Coronary artery (tissue), 2 donors: ENCODE results near the gene ATF6.

Source experiments
- DNase-seq: peaks from one replicate; pipeline ENCODE4 v3.0.0-alpha.2; 2017; ENCODE audit warnings: low spot score
- H3K27ac ChIP-seq, 2 donors: fragments of 200-600 bp; sonication (generic); one replicate each; pipeline ENCODE4 v1.5.1; 2016 to 2019
- H3K4me3 ChIP-seq: fragments of 200-600 bp; sonication (generic); 2 replicates; pipeline ENCODE4 v1.5.1; 2016; ENCODE audit warnings: mild to moderate bottlenecking, moderate library complexity
- TF ChIP-seq, protein P1 (sequence below): fragments of 200-600 bp; sonication (generic); IDR thresholded peaks from one replicate; pipeline ENCODE4 v1.5.1; 2019; ENCODE audit warnings: antibody characterized with exemption

Gene ATF6

DNA sequence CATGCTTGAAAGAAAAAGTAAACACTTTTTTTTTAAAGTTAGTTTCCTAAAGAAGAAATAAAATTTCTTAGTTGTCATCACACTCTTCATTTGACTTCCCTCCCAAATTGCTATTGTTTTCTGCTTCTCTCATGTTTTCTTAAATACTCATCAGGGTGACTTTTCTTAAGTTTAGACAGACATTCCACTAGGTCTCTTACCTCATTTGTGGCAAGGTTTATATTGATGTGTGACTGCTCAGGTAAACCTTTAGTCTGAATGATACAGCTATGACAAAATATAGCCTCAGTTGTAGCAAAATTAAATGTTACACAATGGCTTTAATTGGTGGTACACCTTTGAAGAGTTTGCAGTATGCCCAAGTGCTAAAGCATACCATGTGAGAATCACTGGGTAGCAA is 78.6 kb downstream of the ATF6 start:
- H3K4me3 ChIP-seq: no peak overlapping the region
- H3K27ac ChIP-seq: no peak overlapping the region
- no peak for DNase-seq

DNA sequence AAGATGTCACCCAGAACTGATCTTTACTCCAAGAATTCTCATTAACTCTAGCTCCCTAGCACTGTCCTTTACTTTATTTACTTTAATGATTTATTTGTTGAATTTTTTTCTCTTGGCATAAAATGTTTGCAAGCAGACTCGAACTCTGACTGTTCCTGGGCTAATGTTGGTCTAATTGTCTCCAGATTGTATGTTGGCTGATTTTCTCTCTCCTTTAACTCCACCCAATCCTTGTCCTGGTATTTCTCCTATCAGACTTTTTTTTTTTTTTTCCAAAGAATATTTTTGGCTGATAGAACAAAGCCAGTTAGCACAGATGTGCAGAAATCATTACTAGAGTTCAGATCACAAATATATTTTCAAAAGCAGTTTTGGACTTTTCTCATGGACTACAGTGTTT is 82.6 kb downstream of the ATF6 start:
- no peak for DNase-seq
- Histone ChIP-seq H3K4me3 (no peak overlapping the region), H3K27ac (no peak overlapping the region)
- TF ChIP-seq, protein P1, sequence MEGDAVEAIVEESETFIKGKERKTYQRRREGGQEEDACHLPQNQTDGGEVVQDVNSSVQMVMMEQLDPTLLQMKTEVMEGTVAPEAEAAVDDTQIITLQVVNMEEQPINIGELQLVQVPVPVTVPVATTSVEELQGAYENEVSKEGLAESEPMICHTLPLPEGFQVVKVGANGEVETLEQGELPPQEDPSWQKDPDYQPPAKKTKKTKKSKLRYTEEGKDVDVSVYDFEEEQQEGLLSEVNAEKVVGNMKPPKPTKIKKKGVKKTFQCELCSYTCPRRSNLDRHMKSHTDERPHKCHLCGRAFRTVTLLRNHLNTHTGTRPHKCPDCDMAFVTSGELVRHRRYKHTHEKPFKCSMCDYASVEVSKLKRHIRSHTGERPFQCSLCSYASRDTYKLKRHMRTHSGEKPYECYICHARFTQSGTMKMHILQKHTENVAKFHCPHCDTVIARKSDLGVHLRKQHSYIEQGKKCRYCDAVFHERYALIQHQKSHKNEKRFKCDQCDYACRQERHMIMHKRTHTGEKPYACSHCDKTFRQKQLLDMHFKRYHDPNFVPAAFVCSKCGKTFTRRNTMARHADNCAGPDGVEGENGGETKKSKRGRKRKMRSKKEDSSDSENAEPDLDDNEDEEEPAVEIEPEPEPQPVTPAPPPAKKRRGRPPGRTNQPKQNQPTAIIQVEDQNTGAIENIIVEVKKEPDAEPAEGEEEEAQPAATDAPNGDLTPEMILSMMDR: no peak

More for the DNA sequence above, 78.6 kb downstream of the ATF6 start:
- TF ChIP-seq, protein P1: no peak

DNA sequence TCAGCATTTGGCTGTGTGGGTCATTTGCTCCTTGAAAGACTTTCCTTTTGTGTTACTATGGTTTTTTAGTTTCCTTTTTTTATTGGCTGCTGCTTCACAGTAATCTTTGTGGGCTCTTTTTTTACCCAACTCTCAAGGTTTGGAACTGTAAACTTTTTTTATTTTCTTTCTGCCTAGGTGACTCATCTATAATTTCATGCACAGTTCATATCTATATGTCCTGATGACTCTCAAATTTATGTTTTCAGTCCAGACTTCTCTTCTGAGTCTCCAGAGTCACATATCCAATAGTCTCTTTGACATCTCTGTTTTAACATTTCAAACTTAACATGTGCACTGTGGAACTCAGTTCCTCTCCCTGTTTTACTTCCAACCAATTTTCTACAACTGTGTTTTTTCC is 83.4 kb downstream of the ATF6 start:
- H3K4me3 ChIP-seq: no peak overlapping the region
- no peak overlapping the region for H3K27ac ChIP-seq
- TF ChIP-seq, protein P1: no peak
- DNase-seq: no peak

DNA sequence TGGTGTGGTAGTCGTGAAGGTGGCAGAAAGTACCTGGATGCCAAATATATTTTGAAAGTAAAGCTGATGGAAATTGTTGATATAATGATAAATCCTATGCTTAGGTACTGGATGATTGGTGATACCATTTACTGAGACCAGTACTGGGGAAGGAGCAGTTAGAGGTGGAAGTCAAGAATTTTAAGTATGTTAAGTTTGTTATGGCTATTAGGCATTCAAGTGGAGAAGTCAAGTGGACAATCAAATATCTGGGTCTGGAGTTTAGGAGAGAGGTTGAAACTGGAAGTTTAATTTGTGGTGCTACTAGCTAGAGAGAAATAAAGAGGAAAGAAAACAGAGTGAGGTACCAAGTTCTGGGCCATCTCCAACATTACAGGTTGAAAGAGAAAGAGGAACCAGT is 89.1 kb downstream of the ATF6 start:
- DNase-seq: no peak
- Histone ChIP-seq H3K27ac (no peak overlapping the region), H3K4me3 (no peak overlapping the region)
- TF ChIP-seq, protein P1: no peak

DNA sequence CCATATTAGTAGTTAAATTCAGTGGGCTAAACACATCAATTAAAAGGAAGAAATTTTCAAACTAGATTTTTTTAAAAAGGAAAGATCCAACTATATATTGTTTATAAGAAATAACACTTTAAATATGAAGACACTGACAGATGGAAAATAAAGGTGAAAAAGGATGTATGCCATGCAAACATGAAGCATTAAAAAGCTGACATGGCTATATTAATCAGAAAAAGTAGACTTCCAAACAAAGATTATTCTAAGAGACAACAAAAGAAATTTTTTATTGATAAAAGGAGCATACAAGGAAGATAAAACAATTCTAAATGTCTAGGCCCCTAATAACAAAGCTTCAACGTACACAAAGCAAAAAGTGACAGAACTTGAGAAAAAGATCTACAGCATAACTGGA is 92.2 kb downstream of the ATF6 start:
- Histone ChIP-seq H3K27ac (no peak overlapping the region), H3K4me3 (no peak overlapping the region)
- TF ChIP-seq, protein P1: no peak
- DNase-seq: no peak

DNA sequence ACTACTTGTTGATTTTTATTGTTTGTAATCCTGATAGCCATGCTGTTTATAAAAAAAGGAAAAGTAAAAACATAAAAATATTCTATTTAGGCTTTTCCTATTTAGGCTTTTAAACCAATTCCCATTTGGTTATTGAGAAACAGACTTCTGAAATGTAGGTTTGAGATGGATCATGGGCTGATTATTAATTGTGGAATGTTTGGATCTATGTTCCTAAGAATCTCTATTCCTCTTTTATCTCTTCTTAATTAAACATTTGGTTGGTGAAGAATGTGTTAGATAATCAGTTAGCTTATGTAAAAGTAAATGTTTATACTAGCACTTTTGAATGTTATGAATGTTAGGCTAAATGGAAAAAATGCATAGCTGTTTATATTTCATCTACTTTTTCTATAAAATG is 97.4 kb downstream of the ATF6 start:
- Histone ChIP-seq H3K4me3 (no peak overlapping the region), H3K27ac (no peak overlapping the region)
- TF ChIP-seq, protein P1: no peak
- DNase-seq: no peak

DNA sequence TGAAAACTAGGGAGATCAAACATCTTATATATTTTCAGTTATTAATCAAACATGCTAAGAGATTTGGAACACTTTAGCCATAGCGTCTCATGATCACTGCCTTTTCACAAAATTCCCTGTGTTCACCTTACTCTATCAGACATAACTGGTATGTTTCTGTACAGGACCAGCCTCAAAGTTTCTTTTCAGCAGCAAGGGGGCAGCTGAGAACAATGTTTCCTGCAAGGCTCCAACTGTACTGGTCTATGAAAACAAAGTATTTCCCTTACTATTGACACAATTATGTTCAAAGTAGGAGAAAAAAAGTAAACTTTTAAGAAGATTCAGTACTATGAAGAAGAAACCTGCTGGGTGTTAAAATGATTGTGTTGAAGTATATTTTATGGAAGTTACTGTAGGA is 98.5 kb downstream of the ATF6 start:
- no peak overlapping the region for H3K27ac ChIP-seq
- DNase-seq: no peak
- no peak overlapping the region for H3K4me3 ChIP-seq
- TF ChIP-seq, protein P1: peak; percentile 40
